ENCODE data around the gene TMEM198. TPM values are rescaled to one million over a fixed set of nuclear protein-coding genes. Genes with fewer than 3 reads are reported as not detected.
A peak's percentile ranks its signal among the peaks of the same experiment; 100 is the strongest.

The TMEM198 gene
- total RNA-seq, 1 experiment from 2014 or later = 2.3 TPM

DNA sequence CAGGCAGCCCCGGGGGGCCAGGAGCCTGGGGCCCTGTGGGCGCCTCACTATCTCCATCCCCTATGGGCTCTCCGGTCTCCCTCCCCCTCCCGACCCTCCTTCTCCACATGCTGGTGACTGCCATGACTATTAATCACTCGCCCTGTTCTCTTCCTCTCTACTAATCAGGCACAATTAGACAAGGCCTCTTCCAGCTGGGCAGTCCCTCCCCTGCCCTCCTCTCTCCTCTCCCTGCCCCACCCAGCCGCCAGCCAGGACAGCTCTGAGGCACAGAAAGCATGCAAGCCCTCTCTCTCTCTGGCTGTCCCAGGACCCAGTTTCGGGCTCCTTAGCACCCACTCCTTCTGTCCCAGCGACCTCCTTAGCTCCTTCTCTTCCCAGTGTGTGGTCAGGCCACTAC lies 23.7 kb upstream of the TMEM198 start:
- CTCF ChIA-PET = interaction anchor here (0.8 to 2.9 kb wide), 9 partner anchors 9 to 117 kb away, joined by 3 to 12 read pairs (median 7); partner anchors contain the start of gene GMPPA
- TF ChIP-seq POLR2AphosphoS5 (IDR thresholded peaks at IDR 0.05; ENCODE audit: low read depth, low read length) (no peak), CTCF (IDR thresholded peaks at IDR 0.05) (no peak), SIN3A (IDR thresholded peaks at IDR 0.05; ENCODE audit: borderline replicate concordance, insufficient read depth, low read depth, low read length) (no peak), REST (IDR thresholded peaks at IDR 0.05; ENCODE audit: insufficient read depth in 1 of 2, low read depth in 2 of 2, low read length in 1 of 2) (no peak), TCF7L2 (IDR thresholded peaks at IDR 0.05; ENCODE audit: low read depth, low read length) (no peak)
- Histone ChIP-seq H3K36me3 (ENCODE audit: control insufficient read depth, insufficient read depth, low read length) (no peaks in the 10 kb centered on the region), H3K27me3 (ENCODE audit: control insufficient read depth, insufficient read depth, low read length) (no peaks in the 10 kb centered on the region), H3K27ac (ENCODE audit: low read length) (no peak overlapping the region), H3K9me3 (ENCODE audit: control insufficient read depth, insufficient read depth, low read depth, low read length) (no peaks in the 10 kb centered on the region), H3K4me3 (ENCODE audit: low read depth in 2 of 2, low read length in 2 of 2) (no peak overlapping the region), H3K4me1 (ENCODE audit: control insufficient read depth, insufficient read depth, low read length) (peaks cover 10% of the 10 kb centered on the region)
- intact Hi-C loops (cut with micrococcal nuclease; ENCODE audit: unreplicated experiment) (no loop called here), in situ Hi-C loops (cut with HindIII; ENCODE audit: low pct_unique_long_range_greater_than_20kb, low sequenced_read_pairs) (no loop called here)
- no peak for DNase-seq (ENCODE audit: low read depth, low spot score)
- POLR2A ChIA-PET = no interaction called here
- no TSS peak for BruUV-seq (replicated peaks)
- no peak for ATAC-seq

DNA sequence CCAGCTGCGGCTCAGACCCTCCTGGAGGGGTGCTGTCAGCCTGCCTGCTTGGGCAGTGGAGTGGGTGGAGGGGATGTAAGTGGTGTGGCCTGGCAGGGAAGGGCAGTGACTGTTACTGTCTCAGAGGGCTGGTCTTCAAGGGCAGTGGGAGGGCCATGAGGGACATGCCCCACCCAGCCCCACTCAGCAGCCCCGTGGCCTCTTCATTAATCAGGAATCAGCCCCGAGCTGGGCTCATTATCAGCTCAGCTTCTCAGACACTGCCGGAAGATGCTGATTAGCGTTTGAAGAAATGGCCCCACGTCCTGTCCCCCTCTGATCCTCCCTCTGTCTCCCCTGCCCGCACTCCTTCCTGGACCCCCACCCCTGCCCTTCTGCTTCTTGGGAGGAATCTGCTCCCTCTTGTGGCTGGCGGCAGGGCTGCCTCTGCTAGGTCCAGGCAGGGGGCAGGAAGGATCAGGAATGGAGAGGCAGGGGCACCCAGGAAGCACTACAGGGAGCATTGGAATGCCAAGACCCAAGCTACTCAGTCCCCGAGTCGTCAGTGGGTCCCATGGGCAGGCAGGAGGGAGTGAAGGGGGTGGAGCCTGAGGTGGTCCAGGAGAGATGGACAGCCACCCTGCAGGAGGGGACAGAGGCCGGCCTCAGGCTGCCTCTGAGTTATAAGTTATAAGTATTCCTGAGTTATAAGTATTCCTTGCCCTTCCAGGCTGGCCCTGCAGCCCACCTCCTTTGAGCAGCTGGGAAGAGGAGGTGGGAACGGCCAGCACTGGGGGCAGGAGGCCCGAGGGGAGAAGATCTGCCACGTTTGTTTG lies 22.6 kb upstream of the TMEM198 start:
- ATAC-seq = peak; percentile 77
- TF ChIP-seq POLR2AphosphoS5 (IDR thresholded peaks at IDR 0.05; ENCODE audit: low read depth, low read length) (no peak), TCF7L2 (IDR thresholded peaks at IDR 0.05; ENCODE audit: low read depth, low read length) (no peak), CTCF (IDR thresholded peaks at IDR 0.05) (peak; percentile 88), REST (IDR thresholded peaks at IDR 0.05; ENCODE audit: insufficient read depth in 1 of 2, low read depth in 2 of 2, low read length in 1 of 2) (no peak), SIN3A (IDR thresholded peaks at IDR 0.05; ENCODE audit: borderline replicate concordance, insufficient read depth, low read depth, low read length) (no peak)
- BruUV-seq (replicated peaks) = no TSS peak
- Histone ChIP-seq H3K36me3 (ENCODE audit: control insufficient read depth, insufficient read depth, low read length) (no peaks in the 10 kb centered on the region), H3K9me3 (ENCODE audit: control insufficient read depth, insufficient read depth, low read depth, low read length) (no peaks in the 10 kb centered on the region), H3K27ac (ENCODE audit: low read length) (no peak overlapping the region), H3K4me1 (ENCODE audit: control insufficient read depth, insufficient read depth, low read length) (peaks cover 10% of the 10 kb centered on the region), H3K27me3 (ENCODE audit: control insufficient read depth, insufficient read depth, low read length) (no peaks in the 10 kb centered on the region), H3K4me3 (ENCODE audit: low read depth in 2 of 2, low read length in 2 of 2) (no peak overlapping the region)
- CTCF ChIA-PET = interaction anchor here (0.6 to 2.9 kb wide), 10 partner anchors 8 to 123 kb away, joined by 3 to 12 read pairs (median 6); partner anchors contain the start of gene GMPPA
- DNase-seq (ENCODE audit: low read depth, low spot score) = no peak
- in situ Hi-C loops (cut with HindIII; ENCODE audit: low pct_unique_long_range_greater_than_20kb, low sequenced_read_pairs) (no loop called here), intact Hi-C loops (cut with micrococcal nuclease; ENCODE audit: unreplicated experiment) (no loop called here)
- POLR2A ChIA-PET = no interaction called here
